ENCODE measurements around the gene PLCB3.
"Not testable (repeated sequence)": the region's sequence is repeated elsewhere in the genome, so short reads cannot be mapped to it uniquely, and the experiment has no call there.

GRCh38 chr11:64307795-64308194 is 56.5 kb downstream of the PLCB3 start:
- TF ChIP-seq CTCF (IDR thresholded peaks at IDR 0.05; ENCODE audit: insufficient read depth, low read length, poor library complexity, severe bottlenecking); EZH2phosphoT487 (conservative IDR thresholded peaks at IDR 0.05; ENCODE audit: low read length): not testable (repeated sequence)
